Stimulated activated CD4-positive, alpha-beta T cell treated with anti-CD3 and anti-CD28 coated beads, Interleukin-12 subunit alpha, Interleukin-12 subunit beta, amount 100 ng/mL, for 24 hours (primary cell): ENCODE results near the gene STAC2.
"Not testable (repeated sequence)": the region's sequence is repeated elsewhere in the genome, so short reads cannot be mapped to it uniquely, and the experiment has no call there.

Experiments
- DNase-seq, 2 experiments: peaks; one replicate each; pipeline ENCODE4 v3.0.0-alpha.2; 2020; ENCODE audit warnings: low read depth in 2 of 2

Gene STAC2, protein sequence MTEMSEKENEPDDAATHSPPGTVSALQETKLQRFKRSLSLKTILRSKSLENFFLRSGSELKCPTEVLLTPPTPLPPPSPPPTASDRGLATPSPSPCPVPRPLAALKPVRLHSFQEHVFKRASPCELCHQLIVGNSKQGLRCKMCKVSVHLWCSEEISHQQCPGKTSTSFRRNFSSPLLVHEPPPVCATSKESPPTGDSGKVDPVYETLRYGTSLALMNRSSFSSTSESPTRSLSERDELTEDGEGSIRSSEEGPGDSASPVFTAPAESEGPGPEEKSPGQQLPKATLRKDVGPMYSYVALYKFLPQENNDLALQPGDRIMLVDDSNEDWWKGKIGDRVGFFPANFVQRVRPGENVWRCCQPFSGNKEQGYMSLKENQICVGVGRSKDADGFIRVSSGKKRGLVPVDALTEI

GRCh38 chr17:39225308-39225958, at the start of gene STAC2:
Gene STAC2, minus strand, starts transcription at chr17:39225945. Its CDS starts 443 bp downstream, at chr17:39225502.
- no peak for DNase-seq

- DNase-seq: no peak
Observed at GRCh38 chr17:39271546-39271945, 45.8 kb upstream of the STAC2 start.

DNA sequence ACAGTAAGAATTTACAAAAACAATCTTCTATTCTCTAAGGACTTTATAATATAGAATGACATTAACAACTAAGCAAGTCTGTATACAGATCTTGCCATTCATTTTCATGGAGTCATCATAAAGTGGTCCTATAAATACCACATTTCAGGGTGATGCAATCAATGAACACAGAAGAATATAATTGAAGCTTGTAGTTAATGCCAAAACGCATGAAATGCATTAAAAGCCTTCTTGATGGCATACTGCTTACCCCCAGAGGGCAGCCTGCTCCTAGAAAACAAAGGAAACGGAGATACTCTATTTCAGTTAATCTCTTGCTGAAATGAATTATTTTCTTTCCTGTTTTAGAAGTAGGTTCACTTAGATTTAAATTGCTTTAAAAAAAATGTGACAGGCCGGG, 45.2 kb upstream of the STAC2 start:
- no peak for DNase-seq

DNA sequence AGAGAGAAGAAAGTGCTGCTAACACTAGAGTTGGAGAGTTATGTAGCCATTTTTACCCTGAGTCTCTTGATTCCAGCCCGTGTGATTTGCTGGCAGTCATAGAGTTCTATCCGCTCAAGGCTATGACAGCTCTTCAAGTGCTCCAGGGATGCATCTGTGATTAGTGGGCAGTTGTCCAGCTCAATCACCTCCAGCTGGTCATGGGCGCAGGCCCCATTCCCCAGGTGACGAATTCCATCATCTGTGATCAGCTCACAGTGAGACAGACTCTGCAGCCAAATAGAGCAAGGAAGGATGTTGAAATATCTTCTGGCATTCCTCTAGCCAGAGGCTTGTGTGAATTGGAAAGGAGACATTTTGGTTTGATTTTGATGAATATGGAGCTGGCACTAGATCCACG, 38.4 kb upstream of the STAC2 start:
- no peak for DNase-seq

DNA sequence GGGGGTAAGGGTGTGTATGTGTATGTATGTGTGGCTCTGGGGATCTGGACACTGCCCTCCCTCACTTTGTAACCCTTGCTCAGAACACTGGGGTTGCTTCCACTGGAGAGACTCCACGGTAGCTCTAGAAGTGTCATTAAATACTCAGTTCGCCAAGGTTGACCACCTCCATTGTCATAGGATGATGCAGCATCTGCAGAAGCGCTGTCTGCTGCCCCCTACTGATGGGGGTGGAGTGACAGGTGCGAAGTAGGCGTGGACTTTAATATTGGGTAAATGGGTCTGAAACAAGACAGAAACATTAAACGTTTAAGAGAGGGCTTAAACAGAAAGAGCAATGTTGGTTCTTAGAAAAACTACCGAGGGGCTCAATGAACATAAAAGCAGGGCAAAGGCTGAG, 35.5 kb upstream of the STAC2 start:
- no peak for DNase-seq

- no peak for DNase-seq
Observed at GRCh38 chr17:39252788-39253460, 27.2 kb upstream of the STAC2 start.

GRCh38 chr17:39251997-39252396, 26.3 kb upstream of the STAC2 start:
- DNase-seq: no peak

- DNase-seq: not testable (repeated sequence)
Observed at GRCh38 chr17:39250076-39250475, 24.3 kb upstream of the STAC2 start.

DNA sequence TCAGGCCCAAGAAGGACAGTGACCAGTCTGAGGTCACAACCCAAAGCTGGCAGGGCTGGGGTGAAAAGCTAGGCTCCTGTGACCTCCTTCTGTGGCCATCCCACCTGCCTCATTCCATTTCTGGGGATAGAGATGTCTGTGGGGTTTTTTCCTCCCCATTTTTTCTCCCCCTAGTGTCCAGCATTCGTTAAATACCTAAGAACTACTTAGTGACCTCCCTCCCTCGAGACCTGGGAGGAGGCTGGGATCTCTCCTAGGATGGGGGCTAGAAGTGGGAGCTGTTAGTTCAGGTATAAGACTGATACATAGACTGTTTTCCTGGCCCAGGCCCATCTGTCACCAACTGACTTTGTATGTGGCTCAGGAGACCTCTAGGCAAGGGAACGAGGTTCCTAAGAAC, 20.5 kb upstream of the STAC2 start:
- no peak for DNase-seq

GRCh38 chr17:39244600-39245570, 19.1 kb upstream of the STAC2 start:
- peak; percentile 78 to 92 for DNase-seq

- DNase-seq: no peak
Observed at GRCh38 chr17:39244016-39244599, 18.4 kb upstream of the STAC2 start.

GRCh38 chr17:39243155-39243554, 17.4 kb upstream of the STAC2 start:
- DNase-seq: no peak

GRCh38 chr17:39240631-39241030, 14.9 kb upstream of the STAC2 start:
- DNase-seq: no peak

- peak; percentile 24 to 63 for DNase-seq
Observed at GRCh38 chr17:39239640-39240314, 14.0 kb upstream of the STAC2 start.

DNA sequence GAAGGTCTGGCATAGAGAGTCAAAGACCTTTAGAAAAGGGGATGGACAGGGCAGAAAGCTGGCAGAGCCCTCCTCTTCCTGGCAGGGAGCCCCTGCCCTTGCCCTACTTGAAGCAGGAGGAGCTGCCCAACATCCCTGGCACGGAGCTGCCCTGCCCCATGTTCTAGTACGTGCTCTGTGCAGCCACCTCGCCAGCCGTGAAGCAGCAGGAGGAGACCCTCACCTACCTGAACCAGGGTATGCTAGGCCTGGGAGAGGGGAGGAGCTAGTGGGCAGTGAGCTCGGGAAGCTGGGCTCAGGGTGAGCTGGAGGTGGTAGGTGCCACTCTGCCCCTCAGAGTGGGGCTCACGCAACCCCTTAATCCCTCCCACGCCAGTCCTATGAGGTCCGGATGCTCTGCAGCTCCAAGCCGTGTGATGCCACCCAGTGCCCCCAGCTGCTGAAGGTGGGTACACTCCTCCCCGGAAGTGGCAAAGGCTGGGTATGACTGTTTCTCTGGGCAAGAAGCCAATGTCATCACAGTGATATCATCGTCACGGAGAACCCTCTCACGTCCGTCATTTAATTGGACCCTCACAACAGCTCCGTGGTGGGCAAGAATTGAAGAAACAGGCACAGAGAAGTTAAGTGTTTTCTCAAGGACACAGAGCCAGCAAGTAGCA, 12.7 kb upstream of the STAC2 start:
- peak; percentile 32 to 36 for DNase-seq

GRCh38 chr17:39237586-39237985, 11.8 kb upstream of the STAC2 start:
- no peak for DNase-seq

DNA sequence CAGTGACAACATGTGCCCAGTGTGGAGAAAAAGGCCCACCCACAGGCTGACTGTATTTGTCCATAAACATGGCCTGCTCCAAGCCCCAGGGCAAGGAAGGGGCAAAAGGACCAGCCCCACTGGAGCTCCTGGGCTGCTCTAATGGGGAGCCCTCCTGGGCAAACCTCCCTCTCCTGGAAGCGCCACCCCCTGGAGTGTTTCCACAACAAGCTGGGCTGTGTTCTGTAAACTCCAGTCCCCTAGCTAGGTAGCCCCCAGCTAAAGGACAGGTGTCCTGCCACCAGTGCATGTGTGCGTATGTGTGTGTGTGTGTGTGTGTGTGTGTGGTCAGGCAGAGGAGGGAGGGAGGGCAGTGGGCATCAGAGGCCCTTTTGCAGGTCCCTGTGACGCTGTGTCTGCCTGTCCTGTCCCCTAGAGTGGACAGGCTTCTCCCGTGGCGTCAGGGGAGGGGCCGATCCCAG, 11.3 kb upstream of the STAC2 start:
- no peak for DNase-seq

DNA sequence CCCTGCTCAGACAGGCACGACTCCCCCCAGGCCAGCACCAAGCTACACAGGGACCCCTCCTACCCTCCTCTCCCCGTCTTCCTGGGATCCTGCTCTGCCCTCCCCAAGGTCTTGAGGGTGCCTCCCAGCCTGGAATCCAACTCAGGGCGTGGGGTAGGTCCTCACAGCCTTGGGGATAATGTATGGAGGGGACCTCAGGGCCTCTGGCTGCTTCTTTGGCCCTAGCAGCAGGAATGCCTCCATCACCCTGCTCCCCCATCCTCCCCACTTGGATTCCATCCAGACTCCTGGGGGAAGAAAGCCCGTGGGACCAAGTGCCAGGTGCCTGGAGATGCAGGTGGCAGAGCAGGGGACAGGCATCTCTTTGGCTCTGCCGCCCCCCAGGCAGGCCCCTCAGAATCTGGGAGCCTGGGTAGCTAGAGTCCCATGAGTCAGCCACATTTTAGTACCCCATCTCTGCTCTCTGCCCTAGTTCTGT, 10.7 kb upstream of the STAC2 start:
- no peak for DNase-seq

DNA sequence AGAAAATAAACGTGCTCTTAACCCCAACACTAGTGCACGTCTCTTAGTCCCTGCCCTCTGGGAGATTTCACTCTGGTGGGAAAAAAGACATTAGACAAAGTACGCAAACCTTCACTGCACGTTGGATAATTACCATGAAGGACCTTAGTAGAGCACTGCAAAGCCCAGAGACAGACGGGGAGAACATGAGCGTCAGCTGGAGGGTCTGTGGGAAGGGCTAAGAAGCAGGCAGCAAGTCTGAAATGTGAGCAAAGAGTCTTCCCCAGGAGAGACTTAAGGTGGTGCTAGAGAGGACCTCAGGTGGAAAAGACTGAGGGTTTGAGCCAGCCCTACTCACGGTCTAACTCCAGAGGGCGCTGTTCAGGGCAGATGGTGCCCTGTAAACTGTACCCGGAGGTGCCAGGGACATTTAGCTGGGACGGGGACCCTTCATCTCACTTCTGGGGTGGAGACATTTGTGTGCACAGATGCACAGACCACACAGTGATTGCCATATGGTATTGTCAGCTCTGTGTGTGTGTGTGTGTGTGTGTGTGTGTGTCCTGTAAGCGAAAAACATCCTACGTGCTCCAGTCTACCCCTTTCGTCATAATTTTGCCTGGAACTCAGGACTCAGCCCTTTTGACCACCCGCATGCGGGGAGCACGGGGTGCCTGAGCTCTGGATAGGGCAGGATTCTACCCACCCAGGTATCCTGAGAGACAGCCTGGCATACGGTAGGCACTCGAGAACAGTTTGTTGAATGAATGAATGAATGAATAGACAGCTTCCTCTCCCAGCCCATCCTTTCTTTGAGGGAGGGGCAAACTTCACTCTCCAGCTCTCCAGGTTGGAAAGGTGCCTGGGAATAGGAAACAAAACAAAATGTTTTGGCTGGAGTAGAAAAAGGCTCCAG, 10.1 kb upstream of the STAC2 start:
- DNase-seq: peak in 1 of 2 experiments; percentile 16
